ENCODE results near the gene C12orf75.
"Not testable (repeated sequence)": the region's sequence is repeated elsewhere in the genome, so short reads cannot be mapped to it uniquely, and the experiment has no call there.

Gene C12orf75

GRCh38 chr12:105382771-105383622 lies 52.5 kb downstream of the C12orf75 start:
- DNase-seq = no peak

- DNase-seq = no peak
Measured at GRCh38 chr12:105384220-105384619, 53.7 kb downstream of the C12orf75 start.

- no peak for DNase-seq
Measured at GRCh38 chr12:105384916-105385535, 54.5 kb downstream of the C12orf75 start.

GRCh38 chr12:105386431-105386830 lies 55.9 kb downstream of the C12orf75 start:
- DNase-seq = no peak

- DNase-seq = no peak
Measured at GRCh38 chr12:105391231-105391630, 60.7 kb downstream of the C12orf75 start.

- DNase-seq = no peak
Measured at GRCh38 chr12:105393587-105393986, 63.1 kb downstream of the C12orf75 start.

- no peak for DNase-seq
Measured at GRCh38 chr12:105396024-105396423, 65.5 kb downstream of the C12orf75 start.

- DNase-seq = no peak
Measured at GRCh38 chr12:105396983-105397382, 66.5 kb downstream of the C12orf75 start.

GRCh38 chr12:105398930-105399329 lies 68.4 kb downstream of the C12orf75 start:
- no peak for DNase-seq

- no peak for DNase-seq
Measured at GRCh38 chr12:105399428-105400081, 69.1 kb downstream of the C12orf75 start.

- DNase-seq = no peak
Measured at GRCh38 chr12:105400227-105400626, 69.7 kb downstream of the C12orf75 start.

- DNase-seq = no peak
Measured at GRCh38 chr12:105401198-105401597, 70.7 kb downstream of the C12orf75 start.

GRCh38 chr12:105402366-105402765 lies 71.9 kb downstream of the C12orf75 start:
- DNase-seq = no peak

- DNase-seq = no peak
Measured at GRCh38 chr12:105403095-105403494, 72.6 kb downstream of the C12orf75 start.

GRCh38 chr12:105404134-105404533 lies 73.6 kb downstream of the C12orf75 start:
- not testable (repeated sequence) for DNase-seq

GRCh38 chr12:105406497-105406896 lies 76.0 kb downstream of the C12orf75 start:
- DNase-seq = no peak

- DNase-seq = no peak
Measured at GRCh38 chr12:105409279-105409678, 78.8 kb downstream of the C12orf75 start.

GRCh38 chr12:105409801-105410471 lies 79.4 kb downstream of the C12orf75 start:
- no peak for DNase-seq

GRCh38 chr12:105413911-105414487 lies 83.5 kb downstream of the C12orf75 start:
- no peak for DNase-seq

GRCh38 chr12:105417732-105418131 lies 87.2 kb downstream of the C12orf75 start:
- no peak for DNase-seq

- no peak for DNase-seq
Measured at GRCh38 chr12:105418229-105418628, 87.7 kb downstream of the C12orf75 start.

GRCh38 chr12:105418821-105419291 lies 88.4 kb downstream of the C12orf75 start:
- no peak for DNase-seq

GRCh38 chr12:105419606-105420005 lies 89.1 kb downstream of the C12orf75 start:
- no peak for DNase-seq

All from cortex of kidney (tissue), 1 donor.